Panc1 (cell line): ENCODE results near the gene CSTF3.
"Not testable (repeated sequence)": the region's sequence is repeated elsewhere in the genome, so short reads cannot be mapped to it uniquely, and the experiment has no call there.

Experiments used
- POLR2AphosphoS5 ChIP-seq: IDR thresholded peaks from 2 replicates; pipeline ENCODE4 v1.6.1; 2012; ENCODE audit warnings: mild to moderate bottlenecking, low read depth, low read length, moderate library complexity
- SIN3A ChIP-seq: IDR thresholded peaks from 2 replicates; pipeline ENCODE4 v1.6.1; 2012; ENCODE audit warnings: low read depth, mild to moderate bottlenecking, low read length, moderate library complexity, borderline replicate concordance; ENCODE audit not compliant: insufficient read depth
- TCF7L2 ChIP-seq: IDR thresholded peaks from 2 replicates; pipeline ENCODE4 v1.6.1; 2011; ENCODE audit warnings: mild to moderate bottlenecking, low read depth, low read length, inconsistent platforms
- TF ChIP-seq, protein P1 (sequence below): fragments of 450-650 bp; IDR thresholded peaks from 2 replicates; pipeline ENCODE4 v1.5.1; 2017; ENCODE audit warnings: mild to moderate bottlenecking
- TF ChIP-seq, protein P2 (sequence below), 2 experiments: IDR thresholded peaks; 2 replicates each; pipeline ENCODE4 v1.6.1; 2011 to 2012; ENCODE audit warnings: low read depth in 2 of 2, control low read depth in 1 of 2, low read length in 1 of 2, mild to moderate bottlenecking in 1 of 2, moderate library complexity in 1 of 2; ENCODE audit not compliant: insufficient read depth in 1 of 2

DNA sequence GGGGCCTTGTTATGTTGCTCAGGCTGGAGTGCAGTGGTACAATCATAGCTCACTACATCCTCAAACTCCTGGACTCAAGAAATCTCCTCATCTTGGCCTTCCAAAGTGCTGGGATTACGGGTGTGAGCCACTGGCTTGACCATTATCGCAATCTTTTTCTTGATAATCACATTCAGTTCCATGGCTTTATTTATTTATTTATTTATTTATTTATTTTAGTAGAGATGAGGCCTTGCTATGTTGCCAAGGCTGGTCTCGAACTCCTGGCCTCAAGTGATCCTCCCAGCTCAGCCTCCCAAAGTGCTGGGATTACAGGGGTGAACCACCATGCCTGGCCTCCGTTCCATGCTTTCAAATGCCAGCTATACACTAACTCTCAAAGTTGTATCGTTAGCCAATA, 15.5 kb upstream of the CSTF3 start:
- TF ChIP-seq, protein P1, sequence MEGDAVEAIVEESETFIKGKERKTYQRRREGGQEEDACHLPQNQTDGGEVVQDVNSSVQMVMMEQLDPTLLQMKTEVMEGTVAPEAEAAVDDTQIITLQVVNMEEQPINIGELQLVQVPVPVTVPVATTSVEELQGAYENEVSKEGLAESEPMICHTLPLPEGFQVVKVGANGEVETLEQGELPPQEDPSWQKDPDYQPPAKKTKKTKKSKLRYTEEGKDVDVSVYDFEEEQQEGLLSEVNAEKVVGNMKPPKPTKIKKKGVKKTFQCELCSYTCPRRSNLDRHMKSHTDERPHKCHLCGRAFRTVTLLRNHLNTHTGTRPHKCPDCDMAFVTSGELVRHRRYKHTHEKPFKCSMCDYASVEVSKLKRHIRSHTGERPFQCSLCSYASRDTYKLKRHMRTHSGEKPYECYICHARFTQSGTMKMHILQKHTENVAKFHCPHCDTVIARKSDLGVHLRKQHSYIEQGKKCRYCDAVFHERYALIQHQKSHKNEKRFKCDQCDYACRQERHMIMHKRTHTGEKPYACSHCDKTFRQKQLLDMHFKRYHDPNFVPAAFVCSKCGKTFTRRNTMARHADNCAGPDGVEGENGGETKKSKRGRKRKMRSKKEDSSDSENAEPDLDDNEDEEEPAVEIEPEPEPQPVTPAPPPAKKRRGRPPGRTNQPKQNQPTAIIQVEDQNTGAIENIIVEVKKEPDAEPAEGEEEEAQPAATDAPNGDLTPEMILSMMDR: not testable (repeated sequence)
- TF ChIP-seq, protein P2, sequence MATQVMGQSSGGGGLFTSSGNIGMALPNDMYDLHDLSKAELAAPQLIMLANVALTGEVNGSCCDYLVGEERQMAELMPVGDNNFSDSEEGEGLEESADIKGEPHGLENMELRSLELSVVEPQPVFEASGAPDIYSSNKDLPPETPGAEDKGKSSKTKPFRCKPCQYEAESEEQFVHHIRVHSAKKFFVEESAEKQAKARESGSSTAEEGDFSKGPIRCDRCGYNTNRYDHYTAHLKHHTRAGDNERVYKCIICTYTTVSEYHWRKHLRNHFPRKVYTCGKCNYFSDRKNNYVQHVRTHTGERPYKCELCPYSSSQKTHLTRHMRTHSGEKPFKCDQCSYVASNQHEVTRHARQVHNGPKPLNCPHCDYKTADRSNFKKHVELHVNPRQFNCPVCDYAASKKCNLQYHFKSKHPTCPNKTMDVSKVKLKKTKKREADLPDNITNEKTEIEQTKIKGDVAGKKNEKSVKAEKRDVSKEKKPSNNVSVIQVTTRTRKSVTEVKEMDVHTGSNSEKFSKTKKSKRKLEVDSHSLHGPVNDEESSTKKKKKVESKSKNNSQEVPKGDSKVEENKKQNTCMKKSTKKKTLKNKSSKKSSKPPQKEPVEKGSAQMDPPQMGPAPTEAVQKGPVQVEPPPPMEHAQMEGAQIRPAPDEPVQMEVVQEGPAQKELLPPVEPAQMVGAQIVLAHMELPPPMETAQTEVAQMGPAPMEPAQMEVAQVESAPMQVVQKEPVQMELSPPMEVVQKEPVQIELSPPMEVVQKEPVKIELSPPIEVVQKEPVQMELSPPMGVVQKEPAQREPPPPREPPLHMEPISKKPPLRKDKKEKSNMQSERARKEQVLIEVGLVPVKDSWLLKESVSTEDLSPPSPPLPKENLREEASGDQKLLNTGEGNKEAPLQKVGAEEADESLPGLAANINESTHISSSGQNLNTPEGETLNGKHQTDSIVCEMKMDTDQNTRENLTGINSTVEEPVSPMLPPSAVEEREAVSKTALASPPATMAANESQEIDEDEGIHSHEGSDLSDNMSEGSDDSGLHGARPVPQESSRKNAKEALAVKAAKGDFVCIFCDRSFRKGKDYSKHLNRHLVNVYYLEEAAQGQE (IDR thresholded peaks at IDR 0.05; ENCODE audit: insufficient read depth in 1 of 2, low read depth in 2 of 2, low read length in 1 of 2): not testable (repeated sequence)
- not testable (repeated sequence) for TF ChIP-seq SIN3A, POLR2AphosphoS5, TCF7L2
